NCI-H2196 treated with DMSO at 0.1 percent for 48 hours (cell line): ENCODE data around the gene SMAP2.
"Not testable (repeated sequence)": the region's sequence is repeated elsewhere in the genome, so short reads cannot be mapped to it uniquely, and the experiment has no call there.

ENCODE experiments used
- DNase-seq: peaks from one replicate; lab custom pipeline; 2025; ENCODE audit not compliant: unreplicated experiment; lab: John Stamatoyannopoulos, UW

Gene SMAP2

DNA sequence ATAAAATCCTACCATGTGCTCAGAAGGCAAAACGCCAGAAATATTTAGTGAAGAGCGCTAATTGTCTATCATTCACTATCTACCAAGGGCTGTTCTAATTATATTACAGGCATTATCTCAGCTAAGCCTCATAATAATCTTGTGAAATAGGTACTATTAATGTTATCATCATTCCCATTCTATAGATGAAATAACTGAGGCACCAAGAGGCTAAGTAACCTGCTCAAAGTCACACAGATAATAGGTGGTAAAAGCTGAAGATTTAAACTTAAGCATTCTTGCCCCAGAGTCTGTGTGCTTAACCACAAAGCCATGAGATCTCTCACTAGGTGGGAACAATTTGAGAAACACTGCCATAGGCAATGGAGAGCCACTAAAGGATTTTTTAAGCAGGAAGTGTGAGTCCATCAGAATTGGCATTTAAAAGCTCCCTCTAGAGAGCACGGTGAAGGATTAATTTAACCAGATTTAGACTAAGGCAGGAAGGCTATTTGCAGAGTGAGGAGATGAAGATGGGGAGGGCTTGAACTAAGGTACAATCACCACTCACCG lies 1.7 kb upstream of the SMAP2 start:
- no peak for DNase-seq

DNA sequence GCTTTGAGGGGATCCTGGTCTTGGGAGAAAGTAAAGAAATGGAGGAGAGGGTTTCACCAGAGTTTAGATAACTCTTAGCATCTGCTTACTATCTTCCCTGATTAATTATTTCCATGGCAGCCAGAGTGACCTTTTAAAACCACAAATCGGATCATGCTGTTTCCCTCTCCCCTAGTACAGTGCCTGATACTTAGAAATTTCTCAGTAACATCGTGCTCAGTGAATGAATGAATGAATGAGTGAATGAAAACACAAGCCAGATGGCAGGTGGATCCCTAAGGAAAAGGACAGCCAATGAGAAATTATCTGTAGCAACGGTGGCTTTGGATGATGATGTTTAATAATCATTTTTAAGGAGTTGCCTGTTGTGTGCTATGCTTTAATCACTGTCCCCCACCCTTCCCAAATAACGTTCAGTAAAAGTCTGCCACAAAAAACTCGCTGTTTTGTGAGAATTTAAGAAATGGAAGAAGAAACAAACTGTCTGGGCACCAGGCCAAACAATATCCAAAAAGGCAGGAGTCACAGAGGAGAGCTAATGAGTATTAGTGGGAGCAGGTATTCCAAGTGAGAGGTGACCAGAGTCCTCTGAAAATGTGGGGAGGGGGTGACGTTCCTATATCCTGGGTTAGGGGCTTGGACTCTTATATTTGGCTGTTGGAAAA lies 737 bp upstream of the SMAP2 start:
- DNase-seq = no peak

GRCh38 chr1:40377512-40377911 lies 4.0 kb downstream of the SMAP2 start:
- DNase-seq = no peak

DNA sequence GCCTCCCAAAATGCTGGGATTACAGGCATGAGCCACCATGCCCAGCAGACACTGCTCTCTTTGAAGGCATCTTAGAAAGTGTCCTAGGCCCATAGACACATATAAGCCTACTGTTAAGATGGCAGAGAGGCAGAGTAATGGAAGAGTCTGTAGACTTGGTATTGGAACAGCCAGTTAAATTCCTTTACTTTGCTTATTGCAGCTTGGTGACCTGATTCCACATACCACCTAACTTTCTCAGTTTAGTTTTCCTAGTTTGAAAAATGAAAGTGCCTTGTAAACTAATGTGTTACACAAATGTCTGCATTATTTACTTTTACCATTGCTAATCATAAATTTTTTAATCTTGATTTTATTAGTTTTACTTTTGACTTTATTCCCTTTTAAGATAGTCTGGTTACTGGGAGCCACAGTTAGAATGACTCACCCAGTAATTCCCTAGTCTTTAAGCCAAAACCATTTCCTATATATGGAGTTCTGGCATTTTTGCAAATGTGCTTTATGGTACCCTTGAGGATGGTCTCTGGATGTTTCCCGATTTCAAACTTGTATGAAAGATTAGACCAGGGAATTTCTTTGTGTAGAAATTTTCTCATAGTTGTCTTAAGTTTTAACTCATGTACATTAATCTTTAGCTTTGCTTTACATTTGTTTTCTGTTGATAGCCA lies 6.4 kb downstream of the SMAP2 start:
- no peak for DNase-seq

DNA sequence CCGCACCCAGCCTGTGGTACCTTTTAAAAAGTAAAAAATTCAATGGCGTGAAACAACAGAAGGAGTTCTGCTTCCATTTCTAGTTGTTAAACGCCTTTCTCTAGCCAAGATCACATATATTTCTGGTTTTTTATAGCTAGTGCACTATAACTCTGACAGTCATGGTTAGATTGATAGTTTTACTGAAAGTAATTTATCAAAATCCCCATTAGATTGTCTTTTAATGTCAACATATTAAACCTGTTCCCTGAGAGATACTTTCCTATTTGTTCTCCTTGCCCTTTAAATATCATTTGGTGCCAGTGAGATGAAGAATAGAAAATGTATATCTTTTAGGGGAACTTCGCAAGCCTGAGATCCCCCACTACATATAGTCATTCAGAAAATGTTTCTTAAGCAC lies 7.3 kb downstream of the SMAP2 start:
- no peak for DNase-seq

- DNase-seq = no peak
These were observed 8.0 kb downstream of the SMAP2 start for GRCh38 chr1:40381268-40382107.

DNA sequence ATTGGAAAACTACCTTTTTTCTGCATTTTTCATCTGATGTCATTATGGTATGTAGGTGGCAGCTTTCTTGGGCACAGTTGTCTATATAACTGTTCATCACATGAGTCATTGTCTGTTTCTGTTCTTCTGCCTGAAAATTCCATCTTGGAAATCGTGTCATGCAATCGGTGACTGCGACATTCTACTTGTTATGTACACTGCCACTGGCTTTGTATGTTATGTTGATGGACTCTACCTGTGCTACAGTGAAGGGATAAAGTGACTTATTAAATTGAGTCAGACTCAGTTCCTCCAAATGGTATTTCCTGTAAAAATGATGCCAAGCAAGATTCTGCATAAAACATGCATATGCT lies 8.6 kb downstream of the SMAP2 start:
- DNase-seq = no peak

DNA sequence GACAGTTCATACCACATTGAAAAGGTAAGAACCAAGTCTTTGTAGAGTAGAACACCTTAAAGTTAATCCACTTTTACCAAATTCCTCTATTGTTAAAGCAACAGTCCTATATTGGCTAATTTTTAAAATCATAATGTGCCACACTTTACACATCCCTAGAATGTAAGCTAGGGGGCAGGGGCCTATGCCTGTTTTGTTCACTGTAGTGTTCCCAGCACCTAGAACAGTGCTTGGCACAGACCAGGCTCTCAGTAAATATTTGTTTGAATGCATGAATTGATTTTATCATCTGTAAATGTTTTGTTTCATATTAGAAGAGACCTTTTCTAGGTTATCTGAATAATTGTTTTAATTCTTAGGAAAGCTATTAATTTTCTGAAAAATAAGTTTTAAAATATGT lies 9.1 kb downstream of the SMAP2 start:
- no peak for DNase-seq

GRCh38 chr1:40383095-40383487 lies 9.6 kb downstream of the SMAP2 start:
- DNase-seq = no peak

- DNase-seq = no peak
These were observed 10.2 kb downstream of the SMAP2 start for GRCh38 chr1:40383488-40384412.

DNA sequence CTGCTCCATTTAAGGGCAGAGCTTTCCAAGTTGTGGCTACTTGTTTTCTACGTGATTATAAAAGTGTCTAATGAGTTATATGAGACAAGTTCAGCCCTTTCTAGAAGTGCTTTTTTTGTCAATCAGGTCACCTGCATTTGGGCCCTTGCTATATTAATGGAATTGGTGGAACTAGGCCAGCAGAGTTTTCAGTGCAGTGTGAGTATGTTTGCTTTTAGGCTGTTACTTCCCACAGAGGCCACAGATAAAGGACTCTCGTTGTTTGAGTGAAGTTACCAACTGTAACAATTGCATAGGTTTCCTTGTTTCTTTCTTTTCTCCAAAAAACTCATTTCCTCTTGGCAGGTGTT lies 10.9 kb downstream of the SMAP2 start:
- DNase-seq = no peak

DNA sequence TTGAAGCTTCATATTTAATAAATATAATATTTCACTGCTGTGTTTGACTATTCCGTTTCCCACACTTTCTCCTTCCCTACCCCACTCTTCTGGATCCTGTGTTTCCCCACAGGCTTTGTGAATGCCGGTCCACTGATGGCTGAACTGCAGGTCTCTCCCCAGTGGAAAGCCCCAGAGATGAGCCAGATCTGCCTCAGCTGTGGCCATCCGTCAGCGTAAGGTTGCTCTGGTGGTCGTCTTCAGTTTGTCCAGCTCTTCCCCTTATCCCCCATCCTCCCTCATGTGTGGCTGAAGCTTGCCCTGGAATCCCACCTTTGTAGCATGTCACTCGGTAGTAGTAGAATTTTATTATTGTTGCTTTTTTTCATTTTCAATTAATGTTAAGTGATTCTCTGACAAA lies 11.4 kb downstream of the SMAP2 start:
- DNase-seq = no peak

GRCh38 chr1:40385437-40386358 lies 12.2 kb downstream of the SMAP2 start:
- no peak for DNase-seq

DNA sequence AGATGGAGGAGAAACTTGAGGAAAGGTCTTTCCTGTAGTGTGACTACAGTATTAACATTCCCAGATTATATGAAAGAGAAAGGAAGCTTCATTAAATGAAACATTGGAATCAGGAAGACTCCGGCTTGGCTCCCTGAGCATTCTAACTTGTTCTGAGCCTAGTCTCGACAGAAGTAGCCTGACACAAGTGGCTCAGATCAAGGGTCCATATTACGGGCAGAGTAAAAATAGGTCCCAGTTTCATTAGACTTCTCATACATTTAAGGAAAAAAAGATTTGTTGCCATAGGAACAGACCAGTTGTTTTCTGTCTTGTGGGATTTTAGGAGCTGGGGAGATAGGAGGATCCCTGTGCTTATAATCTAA lies 12.8 kb downstream of the SMAP2 start:
- DNase-seq = no peak

GRCh38 chr1:40386796-40387195 lies 13.3 kb downstream of the SMAP2 start:
- DNase-seq = no peak

DNA sequence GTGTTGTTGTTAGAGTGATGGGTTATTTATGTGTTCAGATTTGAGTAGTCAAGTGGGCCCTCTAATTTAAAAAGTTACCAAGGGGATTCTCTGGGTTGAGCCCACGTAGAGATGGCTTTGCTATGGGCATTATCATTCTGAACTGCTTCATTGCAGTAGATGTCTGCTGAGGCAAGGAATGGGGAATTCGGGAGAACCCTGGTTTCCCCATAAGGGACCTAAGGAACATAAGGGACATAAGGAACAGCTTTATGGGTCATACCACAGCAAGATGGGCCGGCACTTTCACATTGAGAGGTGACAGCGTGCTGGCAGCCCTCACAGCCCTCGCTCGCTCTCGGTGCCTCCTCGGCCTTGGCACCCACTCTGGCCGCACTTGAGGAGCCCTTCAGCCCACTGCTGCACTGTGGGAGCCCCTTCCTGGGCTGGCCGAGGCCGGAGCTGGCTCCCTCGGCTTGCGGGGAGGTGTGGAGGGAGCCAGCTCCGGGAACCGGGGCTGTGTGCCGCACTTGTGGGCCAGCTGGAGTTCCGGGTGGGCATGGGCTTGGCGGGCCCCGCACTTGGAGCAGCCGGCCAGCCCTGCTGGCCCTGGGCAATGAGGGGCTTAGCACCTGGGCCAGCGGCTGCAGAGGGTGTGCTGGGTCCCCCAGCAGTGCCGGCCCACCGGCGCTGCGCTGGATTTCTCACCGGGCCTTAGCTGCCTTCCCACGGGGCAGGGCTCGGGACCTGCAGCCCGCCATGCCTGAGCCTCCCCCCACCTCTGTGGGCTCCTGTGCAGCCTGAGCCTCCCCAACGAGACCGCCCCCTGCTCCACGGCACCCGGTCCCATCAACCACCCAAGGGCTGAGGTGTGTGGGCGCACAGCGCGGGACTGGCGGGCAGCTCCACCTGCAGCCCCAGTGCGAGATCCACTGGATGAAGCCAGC lies 14.1 kb downstream of the SMAP2 start:
- DNase-seq = not testable (repeated sequence)

GRCh38 chr1:40388456-40389321 lies 15.2 kb downstream of the SMAP2 start:
- not testable (repeated sequence) for DNase-seq

DNA sequence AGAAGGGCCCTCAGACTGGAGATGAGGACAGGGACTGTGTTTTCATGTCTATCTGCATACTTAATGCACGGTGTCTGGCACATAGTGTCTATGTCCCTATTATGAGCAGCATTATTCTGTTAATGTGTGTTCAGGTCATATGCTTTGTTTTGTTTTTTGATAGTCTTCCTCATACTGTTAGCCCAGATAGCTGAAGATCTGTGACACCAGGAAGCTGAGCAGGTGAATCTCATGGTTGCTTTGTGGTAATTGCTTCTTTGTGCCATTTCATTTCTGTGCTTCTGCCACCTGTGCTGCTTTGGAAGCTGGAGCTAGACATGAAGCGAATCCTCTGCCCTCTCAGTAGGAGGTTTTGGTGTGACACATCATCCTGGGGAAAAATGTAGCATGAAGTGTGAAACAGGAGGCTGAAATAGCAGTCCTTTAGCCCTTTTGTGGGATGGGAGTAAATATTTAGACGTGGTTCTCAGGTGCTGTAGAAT lies 15.8 kb downstream of the SMAP2 start:
- no peak for DNase-seq
